Activated effector memory CD4-positive, alpha-beta T cell treated with anti-CD3 and anti-CD28 coated beads, Interleukin-2, amount 50 U/mL, for 16 hours (primary cell): ENCODE measurements around the gene PKDREJ.

Source experiments
- DNase-seq: peaks from one replicate; pipeline ENCODE4 v3.0.0-alpha.2; 2020

Gene PKDREJ

GRCh38 chr22:46262449-46263215, 511 bp downstream of the PKDREJ start:
- DNase-seq: peak; percentile 69

- DNase-seq: no peak
Measured at GRCh38 chr22:46260038-46260437, 3.1 kb downstream of the PKDREJ start.

GRCh38 chr22:46259374-46259773, 3.8 kb downstream of the PKDREJ start:
- no peak for DNase-seq

GRCh38 chr22:46256358-46256958, 6.7 kb downstream of the PKDREJ start:
- DNase-seq: no peak

- no peak for DNase-seq
Measured at GRCh38 chr22:46251816-46252380, 11.2 kb downstream of the PKDREJ start.

GRCh38 chr22:46251266-46251665, 11.9 kb downstream of the PKDREJ start:
- DNase-seq: no peak

GRCh38 chr22:46250783-46251125, 12.4 kb downstream of the PKDREJ start:
- DNase-seq: peak; percentile 67

GRCh38 chr22:46250035-46250782, 12.9 kb downstream of the PKDREJ start, which contains the start of gene CDPF1:
Gene CDPF1 (minus strand): TSS chr22:46250293. CDS start chr22:46248284, 2,009 bp downstream.
- peak; percentile 97 for DNase-seq

- DNase-seq: no peak
Measured at GRCh38 chr22:46247443-46247975, 15.6 kb downstream of the PKDREJ start.

GRCh38 chr22:46246178-46246577, 17.0 kb downstream of the PKDREJ start:
- no peak for DNase-seq

GRCh38 chr22:46245511-46245910, 17.6 kb downstream of the PKDREJ start:
- DNase-seq: no peak

GRCh38 chr22:46244771-46245170, 18.4 kb downstream of the PKDREJ start:
- no peak for DNase-seq

- DNase-seq: no peak
Measured at GRCh38 chr22:46242076-46242475, 21.1 kb downstream of the PKDREJ start.

- no peak for DNase-seq
Measured at GRCh38 chr22:46241396-46242007, 21.6 kb downstream of the PKDREJ start.

- DNase-seq: no peak
Measured at GRCh38 chr22:46240907-46241306, 22.2 kb downstream of the PKDREJ start.

GRCh38 chr22:46240506-46240905, 22.6 kb downstream of the PKDREJ start:
- DNase-seq: no peak

GRCh38 chr22:46240073-46240472, 23.1 kb downstream of the PKDREJ start:
- no peak for DNase-seq

GRCh38 chr22:46239261-46240048, 23.7 kb downstream of the PKDREJ start:
- DNase-seq: no peak

GRCh38 chr22:46238541-46238940, 24.6 kb downstream of the PKDREJ start:
- no peak for DNase-seq

- DNase-seq: no peak
Measured at GRCh38 chr22:46237453-46238124, 25.6 kb downstream of the PKDREJ start.

GRCh38 chr22:46234969-46235368, 28.2 kb downstream of the PKDREJ start:
- no peak for DNase-seq
